Measurements from ENCODE around the gene RNF214.
"Not testable (repeated sequence)": the region's sequence is repeated elsewhere in the genome, so short reads cannot be mapped to it uniquely, and the experiment has no call there.

The RNF214 gene

GRCh38 chr11:117197516-117198456 lies 34.7 kb upstream of the RNF214 start:
- DNase-seq (ENCODE audit: low spot score): no peak

- DNase-seq (ENCODE audit: low spot score): no peak
These were observed 33.9 kb upstream of the RNF214 start for GRCh38 chr11:117198613-117199012.

GRCh38 chr11:117199053-117199915 lies 33.2 kb upstream of the RNF214 start, which contains the start of gene TAGLN:
Gene TAGLN (plus strand): TSS chr11:117199370. CDS start chr11:117203014, 3,644 bp downstream.
- DNase-seq (ENCODE audit: low spot score): no peak

DNA sequence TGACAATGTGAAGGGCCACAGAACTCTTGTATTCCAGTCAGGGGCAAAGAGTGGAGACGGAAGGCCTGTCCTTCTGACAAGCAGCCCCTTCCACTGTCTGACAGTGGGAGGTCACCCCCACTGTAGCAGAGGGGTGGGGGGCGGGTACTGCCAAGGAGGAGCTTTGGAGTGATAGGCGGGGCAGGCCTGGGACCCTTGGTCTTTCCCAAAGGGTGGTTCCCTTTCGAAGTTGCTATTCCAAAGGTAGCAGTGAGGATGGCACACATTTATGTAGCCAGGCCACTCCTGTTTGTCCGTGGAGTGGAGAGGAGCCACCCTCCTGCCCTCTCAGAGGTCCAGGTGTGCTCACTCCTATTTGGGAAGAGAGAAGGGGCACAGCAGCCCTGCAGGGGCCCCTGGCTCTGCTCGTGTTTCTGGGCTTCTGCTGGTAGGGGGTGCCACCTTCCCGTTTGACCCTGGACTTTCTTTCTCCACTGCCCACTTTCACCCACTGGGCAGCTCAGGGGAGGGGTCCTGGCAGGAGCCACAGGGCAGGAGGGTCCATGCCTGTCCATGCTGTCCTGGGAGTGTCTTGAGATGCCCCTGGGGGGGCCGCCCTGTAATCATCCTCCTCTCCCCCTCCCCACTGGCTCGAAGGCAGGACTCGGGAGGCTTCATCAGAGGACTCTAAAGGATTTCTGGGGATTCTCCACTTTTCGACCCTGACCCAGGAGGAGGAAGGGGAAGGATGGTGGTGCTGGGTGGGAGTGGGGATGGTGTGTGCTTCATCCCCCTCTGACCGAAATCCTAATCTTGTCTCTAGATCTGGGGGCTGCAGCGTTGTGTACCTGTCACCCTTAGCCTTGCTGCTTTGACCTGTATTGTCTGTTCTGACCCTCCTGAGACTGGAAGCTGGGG lies 32.3 kb upstream of the RNF214 start:
- DNase-seq (ENCODE audit: low spot score): no peak

GRCh38 chr11:117200813-117201657 lies 31.4 kb upstream of the RNF214 start:
- DNase-seq (ENCODE audit: low spot score): no peak

- no peak for DNase-seq (ENCODE audit: low spot score)
These were observed 30.7 kb upstream of the RNF214 start for GRCh38 chr11:117201658-117202305.

GRCh38 chr11:117202386-117203068 lies 29.9 kb upstream of the RNF214 start:
- no peak for DNase-seq (ENCODE audit: low spot score)

DNA sequence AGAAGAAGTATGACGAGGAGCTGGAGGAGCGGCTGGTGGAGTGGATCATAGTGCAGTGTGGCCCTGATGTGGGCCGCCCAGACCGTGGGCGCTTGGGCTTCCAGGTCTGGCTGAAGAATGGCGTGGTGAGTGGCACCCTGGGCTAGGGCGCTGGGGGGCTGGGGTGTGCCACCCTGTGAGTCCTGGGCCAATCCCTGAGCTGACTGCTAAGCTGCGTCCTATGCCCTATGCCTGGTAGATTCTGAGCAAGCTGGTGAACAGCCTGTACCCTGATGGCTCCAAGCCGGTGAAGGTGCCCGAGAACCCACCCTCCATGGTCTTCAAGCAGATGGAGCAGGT lies 29.4 kb upstream of the RNF214 start:
- no peak for DNase-seq (ENCODE audit: low spot score)

- no peak for DNase-seq (ENCODE audit: low spot score)
These were observed 28.0 kb upstream of the RNF214 start for GRCh38 chr11:117204283-117205080.

- DNase-seq (ENCODE audit: low spot score): no peak
These were observed 27.2 kb upstream of the RNF214 start for GRCh38 chr11:117205211-117205818.

- DNase-seq (ENCODE audit: low spot score): not testable (repeated sequence)
These were observed 26.4 kb upstream of the RNF214 start for GRCh38 chr11:117206111-117206510.

DNA sequence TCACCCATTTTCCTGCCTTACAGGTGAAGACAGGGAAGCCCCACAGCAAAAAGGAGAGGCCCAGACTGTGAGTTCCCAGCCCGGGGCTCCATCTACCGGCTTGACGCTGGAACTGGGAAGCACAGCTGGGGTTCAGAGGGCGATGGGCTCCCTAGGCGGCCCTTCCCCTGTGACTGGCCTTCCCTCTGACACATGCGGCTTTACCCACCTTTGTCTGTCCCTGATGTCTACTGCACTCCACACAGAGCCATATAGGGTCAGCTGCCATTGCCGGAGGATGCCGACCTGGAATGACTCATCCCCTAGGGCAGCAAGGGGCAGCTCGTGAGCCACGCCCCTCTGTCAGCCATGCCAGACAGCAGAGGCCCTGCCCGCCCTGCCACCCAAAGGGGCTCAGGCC lies 25.6 kb upstream of the RNF214 start:
- not testable (repeated sequence) for DNase-seq (ENCODE audit: low spot score)

GRCh38 chr11:117207481-117207880 lies 25.0 kb upstream of the RNF214 start:
- not testable (repeated sequence) for DNase-seq (ENCODE audit: low spot score)

- not testable (repeated sequence) for DNase-seq (ENCODE audit: low spot score)
These were observed 23.8 kb upstream of the RNF214 start for GRCh38 chr11:117208710-117209109.

- DNase-seq (ENCODE audit: low spot score): not testable (repeated sequence)
These were observed 22.9 kb upstream of the RNF214 start for GRCh38 chr11:117209351-117210125.

GRCh38 chr11:117210620-117211019 lies 21.9 kb upstream of the RNF214 start:
- no peak for DNase-seq (ENCODE audit: low spot score)

DNA sequence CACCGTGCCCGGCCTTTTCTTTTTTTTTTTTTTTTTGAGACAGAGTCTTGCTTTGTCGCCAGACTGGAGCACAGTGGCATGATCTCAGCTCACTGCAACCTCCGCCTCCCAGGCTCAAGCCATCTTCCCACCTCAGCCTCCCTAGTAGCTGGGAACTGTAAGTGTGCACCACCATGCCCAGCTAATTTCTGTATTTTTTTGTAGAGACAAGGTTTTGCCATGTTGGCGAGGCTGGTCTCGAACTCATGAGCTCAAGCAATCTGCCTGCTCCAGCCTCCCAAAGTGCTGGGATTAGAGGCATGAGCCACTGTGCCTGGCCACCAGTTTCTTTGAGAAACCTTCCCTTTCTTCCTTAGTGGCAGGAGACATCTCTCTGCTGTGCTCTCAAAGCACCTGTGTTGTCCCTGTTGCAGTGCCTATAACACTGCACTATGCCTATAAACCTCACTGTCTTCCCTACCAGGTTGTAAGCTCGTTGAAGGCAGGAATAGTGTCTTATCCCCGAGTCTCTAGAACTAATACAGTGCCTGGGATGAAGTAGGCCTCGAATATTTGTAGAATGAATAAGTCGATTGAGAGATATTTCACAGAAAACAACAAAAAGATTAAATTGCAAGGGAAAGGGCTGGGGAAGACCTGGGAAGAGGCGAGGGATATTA lies 19.6 kb upstream of the RNF214 start:
- no peak for DNase-seq (ENCODE audit: low spot score)
